Measurements from ENCODE around the gene CPEB1. TPM values are rescaled to one million over a fixed set of nuclear protein-coding genes. Genes with fewer than 3 reads are reported as not detected.

The CPEB1 gene
- total and polyA plus RNA-seq, 10 donors: 0.09 to 1.2 (median 0.46) TPM

DNA sequence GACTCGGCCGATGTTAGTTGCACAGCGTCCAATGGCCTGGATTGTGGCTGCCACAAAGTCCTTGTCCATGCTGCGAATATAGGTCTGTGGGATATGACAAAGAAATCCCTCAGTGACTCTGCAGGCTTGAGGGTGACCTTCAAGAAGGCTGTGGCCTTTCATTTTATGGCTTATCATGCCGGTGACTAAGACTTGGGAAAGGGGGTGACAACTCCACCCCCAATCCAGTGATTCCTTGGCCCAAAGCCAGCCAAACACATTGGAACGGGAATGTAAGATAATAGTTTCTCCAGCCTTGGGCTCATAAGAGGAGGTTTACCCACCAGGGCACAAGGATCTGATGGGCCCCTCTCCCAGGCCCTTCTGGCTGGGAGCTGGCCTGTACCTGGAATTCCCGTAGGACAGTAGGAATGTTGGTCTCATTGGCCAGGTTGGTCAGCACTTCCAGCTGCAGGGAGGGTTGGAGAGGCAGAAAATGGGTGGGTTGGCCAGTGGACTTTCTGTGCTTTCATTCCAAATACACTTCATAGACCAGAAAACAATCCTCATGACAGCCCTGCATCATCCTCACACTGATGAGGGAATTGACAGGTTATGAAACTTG, 30.7 kb upstream of the CPEB1 start:
- Histone ChIP-seq H3K27me3 (replicated peaks in 1 of 7) (peaks cover 0 to 41% (median 25%) of the 10 kb centered on the region in 7 donors), H3K36me3 (no peaks in the 10 kb centered on the region), H3K4me1 (peaks cover 0 to 18% (median 12%) of the 10 kb centered on the region in 6 donors), H3K4me3 (no peak overlapping the region), H3K27ac (no peak overlapping the region), H3K9me3 (no peaks in the 10 kb centered on the region)
- DNase-seq: no peak
- TF ChIP-seq POLR2A (IDR thresholded peaks at IDR 0.05): no peak
- TF ChIP-seq, protein P1, sequence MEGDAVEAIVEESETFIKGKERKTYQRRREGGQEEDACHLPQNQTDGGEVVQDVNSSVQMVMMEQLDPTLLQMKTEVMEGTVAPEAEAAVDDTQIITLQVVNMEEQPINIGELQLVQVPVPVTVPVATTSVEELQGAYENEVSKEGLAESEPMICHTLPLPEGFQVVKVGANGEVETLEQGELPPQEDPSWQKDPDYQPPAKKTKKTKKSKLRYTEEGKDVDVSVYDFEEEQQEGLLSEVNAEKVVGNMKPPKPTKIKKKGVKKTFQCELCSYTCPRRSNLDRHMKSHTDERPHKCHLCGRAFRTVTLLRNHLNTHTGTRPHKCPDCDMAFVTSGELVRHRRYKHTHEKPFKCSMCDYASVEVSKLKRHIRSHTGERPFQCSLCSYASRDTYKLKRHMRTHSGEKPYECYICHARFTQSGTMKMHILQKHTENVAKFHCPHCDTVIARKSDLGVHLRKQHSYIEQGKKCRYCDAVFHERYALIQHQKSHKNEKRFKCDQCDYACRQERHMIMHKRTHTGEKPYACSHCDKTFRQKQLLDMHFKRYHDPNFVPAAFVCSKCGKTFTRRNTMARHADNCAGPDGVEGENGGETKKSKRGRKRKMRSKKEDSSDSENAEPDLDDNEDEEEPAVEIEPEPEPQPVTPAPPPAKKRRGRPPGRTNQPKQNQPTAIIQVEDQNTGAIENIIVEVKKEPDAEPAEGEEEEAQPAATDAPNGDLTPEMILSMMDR (IDR thresholded peaks at IDR 0.05 in 8 of 11, conservative IDR thresholded peaks at IDR 0.05 in 3 of 11): no peak
- no peak for TF ChIP-seq POLR2AphosphoS5 (IDR thresholded peaks at IDR 0.05)
- 85 to 92% (median 86%) methylated on average over 7 of the region's 7 CpGs for WGBS, 5 donors
- intact Hi-C loops (cut with DNase I; ENCODE audit: low total_unique reads): no loop called here

DNA sequence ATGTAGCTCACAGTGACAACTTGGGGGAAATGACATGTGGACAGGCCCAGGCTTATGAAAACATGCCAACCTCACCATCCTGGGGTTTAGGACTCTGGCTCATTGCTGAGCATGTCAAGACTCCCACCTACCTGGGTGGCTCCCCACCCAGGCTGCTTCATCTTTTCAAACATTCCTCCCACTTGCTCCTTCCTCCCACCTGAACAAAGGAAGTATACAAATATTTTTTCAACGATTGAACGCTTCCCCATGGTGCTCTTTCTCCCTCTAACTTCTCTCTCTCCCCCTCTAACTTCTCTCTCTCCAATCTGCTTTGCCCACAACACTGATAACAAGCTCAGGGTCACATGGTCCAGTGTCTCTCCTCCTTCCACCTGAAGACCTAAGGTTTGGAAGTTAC, 27.7 kb upstream of the CPEB1 start:
- Histone ChIP-seq H3K36me3 (no peaks in the 10 kb centered on the region), H3K4me3 (no peak overlapping the region), H3K27me3 (replicated peaks in 1 of 7) (peaks cover 0 to 12% (median 8%) of the 10 kb centered on the region in 7 donors), H3K4me1 (peaks cover 0 to 4% (median under 1%) of the 10 kb centered on the region in 6 donors), H3K27ac (no peak overlapping the region), H3K9me3 (no peaks in the 10 kb centered on the region)
- WGBS, 5 donors: 71 to 86% (median 78%) methylated on average over 2 of the region's 2 CpGs
- intact Hi-C loops (cut with DNase I; ENCODE audit: low total_unique reads): no loop called here
- TF ChIP-seq POLR2AphosphoS5 (IDR thresholded peaks at IDR 0.05) (no peak), POLR2A (IDR thresholded peaks at IDR 0.05) (no peak)
- TF ChIP-seq, protein P1 (IDR thresholded peaks at IDR 0.05 in 8 of 11, conservative IDR thresholded peaks at IDR 0.05 in 3 of 11): no peak
- no peak for DNase-seq

DNA sequence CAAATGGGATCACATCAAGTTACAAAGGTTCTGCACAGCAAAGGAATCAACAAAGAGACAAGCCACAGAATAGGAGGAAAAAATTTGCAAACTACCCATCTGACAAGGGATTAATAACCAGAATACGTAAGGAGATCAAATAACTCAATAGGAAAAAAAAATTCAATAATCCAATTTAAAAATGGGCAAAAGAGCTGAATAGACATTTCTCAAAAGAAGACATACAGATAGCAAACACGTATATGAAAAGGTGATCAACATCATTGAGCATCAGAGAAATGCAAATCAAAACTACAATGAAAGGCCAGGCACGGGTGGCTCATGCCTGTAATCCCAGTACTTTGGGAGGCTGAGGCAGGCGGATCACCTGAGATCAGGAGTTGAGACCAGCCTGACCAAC, 23.5 kb upstream of the CPEB1 start:
- no peak for DNase-seq
- 81 to 87% (median 83%) methylated on average over 4 of the region's 4 CpGs for WGBS, 5 donors
- Histone ChIP-seq H3K4me1 (no peaks in the 10 kb centered on the region), H3K4me3 (no peak overlapping the region), H3K27me3 (replicated peaks in 1 of 7) (peaks cover 0 to 5% (median 0%) of the 10 kb centered on the region in 7 donors), H3K36me3 (no peaks in the 10 kb centered on the region), H3K9me3 (no peaks in the 10 kb centered on the region), H3K27ac (no peak overlapping the region)
- TF ChIP-seq, protein P1 (IDR thresholded peaks at IDR 0.05 in 8 of 11, conservative IDR thresholded peaks at IDR 0.05 in 3 of 11): no peak
- TF ChIP-seq POLR2A (IDR thresholded peaks at IDR 0.05): no peak
- no peak for TF ChIP-seq POLR2AphosphoS5 (IDR thresholded peaks at IDR 0.05)
- intact Hi-C loops (cut with DNase I; ENCODE audit: low total_unique reads): no loop called here

DNA sequence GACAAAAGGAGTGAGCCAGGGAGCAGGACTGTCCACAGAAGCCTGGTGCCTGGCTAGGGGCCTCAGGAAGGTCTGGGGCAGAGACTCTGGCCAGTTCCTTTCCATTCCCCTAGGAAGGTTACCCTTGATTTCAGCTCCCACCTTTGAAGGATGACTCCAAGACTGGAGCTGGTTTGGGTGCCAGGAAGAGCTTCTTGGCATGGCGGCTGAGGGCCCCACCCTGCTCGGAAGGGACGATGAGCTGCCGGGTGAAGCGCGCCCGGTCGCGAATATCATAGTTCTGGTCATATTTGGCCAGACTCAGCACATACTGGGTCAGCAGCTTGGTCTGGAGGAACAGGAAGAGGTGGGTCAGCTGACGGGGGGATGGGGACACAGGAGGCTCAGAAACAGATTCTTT, 19.4 kb upstream of the CPEB1 start:
- TF ChIP-seq POLR2A (IDR thresholded peaks at IDR 0.05): no peak
- TF ChIP-seq, protein P1 (IDR thresholded peaks at IDR 0.05 in 8 of 11, conservative IDR thresholded peaks at IDR 0.05 in 3 of 11): no peak
- no peak for TF ChIP-seq POLR2AphosphoS5 (IDR thresholded peaks at IDR 0.05)
- Histone ChIP-seq H3K4me3 (no peak overlapping the region), H3K4me1 (no peaks in the 10 kb centered on the region), H3K9me3 (no peaks in the 10 kb centered on the region), H3K36me3 (no peaks in the 10 kb centered on the region), H3K27me3 (replicated peaks in 1 of 7) (peaks cover 0 to 35% (median 0%) of the 10 kb centered on the region in 7 donors), H3K27ac (no peak overlapping the region)
- DNase-seq: no peak
- intact Hi-C loops (cut with DNase I; ENCODE audit: low total_unique reads): no loop called here
- 85 to 96% (median 91%) methylated on average over 10 of the region's 10 CpGs for WGBS, 5 donors
